Measurements from ENCODE around the gene DPPA3.
"Not testable (repeated sequence)": the region's sequence is repeated elsewhere in the genome, so short reads cannot be mapped to it uniquely, and the experiment has no call there.

The DPPA3 gene

DNA sequence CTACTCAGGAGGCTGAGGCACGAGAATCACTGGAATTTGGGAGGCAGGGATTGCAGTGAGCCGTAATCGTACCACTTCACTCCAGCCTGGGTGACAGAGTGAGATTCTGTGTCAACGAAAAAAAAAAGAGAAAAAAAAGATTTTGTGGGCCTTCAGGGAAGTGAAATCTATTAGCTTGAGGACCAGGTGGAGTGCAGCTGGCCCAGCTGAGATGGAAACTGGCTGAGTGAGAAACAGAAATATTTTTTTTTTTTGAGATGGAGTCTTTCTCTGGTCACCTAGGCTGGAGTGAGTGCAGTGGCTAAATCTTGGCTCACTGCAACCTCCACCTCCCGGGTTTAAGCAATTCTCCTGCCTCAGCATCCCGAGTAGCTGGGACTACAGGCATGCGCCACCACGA lies 38.2 kb downstream of the DPPA3 start:
- TF ChIP-seq EZH2 (IDR thresholded peaks at IDR 0.05) (no peak), FOXP2 (optimal IDR thresholded peaks at IDR 0.05; ENCODE audit: control extremely low read depth, extremely low read length, insufficient read depth) (no peak), POLR2AphosphoS5 (IDR thresholded peaks at IDR 0.05; ENCODE audit: borderline replicate concordance, low read depth, low read length) (no peak)
- Histone ChIP-seq H3K9me3 (ENCODE audit: low read depth, low read length) (no peaks in the 10 kb centered on the region), H3K27ac (no peak overlapping the region), H3K9ac (ENCODE audit: insufficient read length) (no peak overlapping the region), H3K4me3 (no peak overlapping the region), H3K36me3 (ENCODE audit: insufficient read depth, low read length) (no peaks in the 10 kb centered on the region)
- no peak for DNase-seq (ENCODE audit: low read depth, low spot score)

- Histone ChIP-seq H3K9me3 (ENCODE audit: low read depth, low read length) (no peaks in the 10 kb centered on the region), H3K27ac (no peak overlapping the region), H3K4me3 (no peak overlapping the region), H3K36me3 (ENCODE audit: insufficient read depth, low read length) (no peaks in the 10 kb centered on the region), H3K9ac (ENCODE audit: insufficient read length) (no peak overlapping the region)
- DNase-seq (ENCODE audit: low read depth, low spot score) = no peak
- TF ChIP-seq EZH2 (IDR thresholded peaks at IDR 0.05) (no peak), FOXP2 (optimal IDR thresholded peaks at IDR 0.05; ENCODE audit: control extremely low read depth, extremely low read length, insufficient read depth) (no peak), POLR2AphosphoS5 (IDR thresholded peaks at IDR 0.05; ENCODE audit: borderline replicate concordance, low read depth, low read length) (no peak)
Measured at GRCh38 chr12:7750350-7750749, 39.1 kb downstream of the DPPA3 start.

- Histone ChIP-seq H3K4me3 (no peak overlapping the region), H3K27ac (no peak overlapping the region), H3K9ac (ENCODE audit: insufficient read length) (no peak overlapping the region), H3K9me3 (ENCODE audit: low read depth, low read length) (no peaks in the 10 kb centered on the region), H3K36me3 (ENCODE audit: insufficient read depth, low read length) (no peaks in the 10 kb centered on the region)
- no peak for TF ChIP-seq POLR2AphosphoS5 (IDR thresholded peaks at IDR 0.05; ENCODE audit: borderline replicate concordance, low read depth, low read length)
- no peak for TF ChIP-seq EZH2 (IDR thresholded peaks at IDR 0.05)
- no peak for TF ChIP-seq FOXP2 (optimal IDR thresholded peaks at IDR 0.05; ENCODE audit: control extremely low read depth, extremely low read length, insufficient read depth)
- no peak for DNase-seq (ENCODE audit: low read depth, low spot score)
Measured at GRCh38 chr12:7751394-7751793, 40.2 kb downstream of the DPPA3 start.

GRCh38 chr12:7751941-7752922 lies 41.0 kb downstream of the DPPA3 start:
- not testable (repeated sequence) for H3K36me3 ChIP-seq (ENCODE audit: insufficient read depth, low read length); H3K9ac ChIP-seq (ENCODE audit: insufficient read length); DNase-seq (ENCODE audit: low read depth, low spot score); H3K9me3 ChIP-seq (ENCODE audit: low read depth, low read length); H3K4me3 ChIP-seq; H3K27ac ChIP-seq

DNA sequence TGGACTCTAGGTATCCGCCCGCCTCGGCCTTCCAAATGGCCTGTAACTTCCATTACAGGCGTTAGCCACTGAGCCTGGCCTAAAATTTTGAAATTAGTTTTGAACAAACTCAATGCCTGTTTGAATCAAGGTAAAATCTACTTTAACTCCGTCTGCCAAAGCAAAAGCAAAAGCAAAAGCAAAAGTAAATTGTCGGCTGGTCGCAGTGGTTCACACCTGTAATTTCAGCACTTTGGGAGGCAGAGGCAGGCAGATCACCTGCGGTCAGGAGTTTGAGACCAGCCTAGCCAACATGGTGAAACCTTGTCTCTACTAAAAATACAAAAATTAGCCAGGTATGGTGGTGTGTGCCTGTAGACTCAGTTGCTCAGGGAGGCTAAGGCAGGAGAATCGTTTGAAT lies 44.4 kb downstream of the DPPA3 start:
- not testable (repeated sequence) for H3K27ac ChIP-seq; H3K4me3 ChIP-seq; H3K9ac ChIP-seq (ENCODE audit: insufficient read length); DNase-seq (ENCODE audit: low read depth, low spot score); H3K9me3 ChIP-seq (ENCODE audit: low read depth, low read length); H3K36me3 ChIP-seq (ENCODE audit: insufficient read depth, low read length)

- no peak overlapping the region for H3K4me3 ChIP-seq
- DNase-seq (ENCODE audit: low read depth, low spot score) = no peak
- H3K36me3 ChIP-seq (ENCODE audit: insufficient read depth, low read length) = no peaks in the 10 kb centered on the region
- no peak overlapping the region for H3K27ac ChIP-seq
- TF ChIP-seq POLR2AphosphoS5 (IDR thresholded peaks at IDR 0.05; ENCODE audit: borderline replicate concordance, low read depth, low read length) = no peak
- TF ChIP-seq FOXP2 (optimal IDR thresholded peaks at IDR 0.05; ENCODE audit: control extremely low read depth, extremely low read length, insufficient read depth) = no peak
- TF ChIP-seq EZH2 (IDR thresholded peaks at IDR 0.05) = no peak
- no peaks in the 10 kb centered on the region for H3K9me3 ChIP-seq (ENCODE audit: low read depth, low read length)
- no peak overlapping the region for H3K9ac ChIP-seq (ENCODE audit: insufficient read length)
Measured at GRCh38 chr12:7756993-7757392, 45.8 kb downstream of the DPPA3 start.

- no peak overlapping the region; the same call in 1 of the 2 replicates for H3K4me3 ChIP-seq
- no peaks in the 10 kb centered on the region for H3K36me3 ChIP-seq (ENCODE audit: insufficient read depth, low read length)
- TF ChIP-seq POLR2AphosphoS5 (IDR thresholded peaks at IDR 0.05; ENCODE audit: borderline replicate concordance, low read depth, low read length) = no peak
- H3K9me3 ChIP-seq (ENCODE audit: low read depth, low read length) = no peaks in the 10 kb centered on the region
- DNase-seq (ENCODE audit: low read depth, low spot score) = no peak
- no peak overlapping the region for H3K27ac ChIP-seq
- H3K9ac ChIP-seq (ENCODE audit: insufficient read length) = peak overlapping the region; percentile 56
Measured at GRCh38 chr12:7758766-7759140, 47.5 kb downstream of the DPPA3 start.

Measured in SK-N-MC (cell line).